KG1 (cell line): ENCODE results near the gene MYL11.

Source experiments
- DNase-seq: peaks from one replicate; lab custom pipeline; 2025; lab: John Stamatoyannopoulos, UW

MYL11 gene

DNA sequence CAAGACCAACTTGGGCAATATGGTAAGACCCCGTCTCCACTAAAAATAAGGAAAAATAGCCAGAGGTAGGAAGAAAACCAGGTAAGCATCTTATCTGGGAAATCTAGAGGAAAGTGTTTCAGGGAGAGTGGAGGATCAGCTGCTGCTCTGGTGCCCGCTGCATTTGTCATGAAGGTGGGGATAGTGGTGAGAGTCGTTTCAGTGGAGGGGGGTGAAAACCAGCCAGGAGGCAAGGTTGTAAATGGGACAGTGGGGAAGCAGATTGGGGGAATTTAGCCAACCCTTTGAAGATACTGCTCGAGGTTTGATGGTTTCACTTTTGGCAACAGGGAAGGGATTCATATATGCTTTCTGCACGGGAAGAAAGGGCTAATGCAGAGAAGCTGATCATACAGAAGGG is 46.4 kb downstream of the MYL11 start:
- DNase-seq: no peak
